SK-N-SH (cell line): ENCODE measurements around the gene ERRFI1.

Experiments
- CTCF ChIP-seq: fragments of 200-600 bp; sonication (generic); IDR thresholded peaks from 2 replicates; pipeline ENCODE4 v1.6.1; 2017; ENCODE audit warnings: antibody characterized with exemption, mild to moderate bottlenecking, moderate library complexity
- FOXJ3 ChIP-seq: sonication (generic); formaldehyde crosslinking; IDR thresholded peaks from 2 replicates; pipeline ENCODE4 v1.5.1; 2020; ENCODE audit warnings: mild to moderate bottlenecking, missing genetic modification reagents
- FOXM1 ChIP-seq: IDR thresholded peaks from 2 replicates; pipeline ENCODE4 v1.4.0; 2012; ENCODE audit warnings: low read depth, mild to moderate bottlenecking
- GATA2 ChIP-seq: sonication (generic); formaldehyde crosslinking; IDR thresholded peaks from 2 replicates; pipeline ENCODE4 v1.5.0; 2020; ENCODE audit warnings: mild to moderate bottlenecking, missing genetic modification reagents
- NFIC ChIP-seq: IDR thresholded peaks from 2 replicates; pipeline ENCODE4 v1.4.0; 2012; ENCODE audit warnings: borderline replicate concordance
- RAD21 ChIP-seq: IDR thresholded peaks from 2 replicates; pipeline ENCODE4 v1.6.1; 2012; ENCODE audit warnings: mild to moderate bottlenecking, low read length
- RCOR1 ChIP-seq: fragments of 150-350 bp; IDR thresholded peaks from 2 replicates; pipeline ENCODE4 v1.6.1; 2017; ENCODE audit warnings: antibody characterized with exemption, low read length
- TAF1 ChIP-seq: IDR thresholded peaks from 2 replicates; pipeline ENCODE4 v1.6.1; 2012; ENCODE audit warnings: low read depth, mild to moderate bottlenecking, low read length, moderate library complexity, borderline replicate concordance
- TF ChIP-seq, protein P1 (sequence below): IDR thresholded peaks from 2 replicates; pipeline ENCODE4 v1.4.0; 2012; ENCODE audit warnings: low read depth

DNA sequence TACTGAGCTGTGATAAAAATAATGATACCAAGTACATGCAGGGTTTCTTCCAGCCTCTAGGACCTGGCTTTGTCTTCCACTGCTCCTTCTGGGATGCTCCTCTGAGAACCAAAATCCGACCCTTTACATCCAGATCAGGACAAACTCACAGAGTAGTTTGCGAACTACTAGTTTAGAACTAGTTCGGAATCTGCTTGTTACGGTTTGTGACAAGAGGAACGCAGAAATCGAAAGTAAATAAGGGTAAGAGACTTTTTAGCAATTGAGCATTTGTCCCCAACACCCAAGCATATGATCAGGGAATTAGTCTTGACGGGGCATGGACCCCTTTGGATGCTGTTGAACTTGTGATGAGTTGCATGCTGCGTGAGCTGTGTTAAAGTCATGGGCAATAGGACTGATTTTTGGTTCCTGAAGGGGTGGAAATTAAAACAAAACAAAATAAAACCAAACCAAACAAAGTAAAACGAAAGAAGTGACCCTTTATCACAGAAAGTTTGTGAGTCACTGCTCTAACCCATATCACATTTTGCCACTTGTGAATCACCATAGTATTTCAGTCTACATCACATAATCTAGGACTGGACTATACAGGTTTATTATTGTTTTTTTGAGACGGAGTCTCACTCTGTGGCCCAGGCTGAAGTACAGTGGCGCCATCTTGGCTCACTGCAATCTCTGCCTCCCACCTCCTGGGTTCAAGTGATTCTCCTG lies 35.7 kb upstream of the ERRFI1 start:
- TF ChIP-seq CTCF (no peak), FOXM1 (no peak), RCOR1 (no peak), TAF1 (no peak), NFIC (no peak), GATA2 (no peak), RAD21 (no peak), FOXJ3 (CRISPR knock-in tag) (no peak)
- TF ChIP-seq, protein P1, sequence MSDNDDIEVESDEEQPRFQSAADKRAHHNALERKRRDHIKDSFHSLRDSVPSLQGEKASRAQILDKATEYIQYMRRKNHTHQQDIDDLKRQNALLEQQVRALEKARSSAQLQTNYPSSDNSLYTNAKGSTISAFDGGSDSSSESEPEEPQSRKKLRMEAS, result no peak
